ENCODE data around the gene DDX20.

GRCh38 chr1:111736548-111737215 lies 19.0 kb upstream of the DDX20 start:
- no peak for TF ChIP-seq CTCF (IDR thresholded peaks at IDR 0.05; ENCODE audit: insufficient read depth, low read depth, low read length)
- no peak for TF ChIP-seq EZH2 (IDR thresholded peaks at IDR 0.05; ENCODE audit: insufficient read depth, low read length)

Measured in astrocyte (in vitro differentiated cells and primary cell).